SK-N-MC (cell line): ENCODE measurements around the gene LRRC4B.
"Not testable (repeated sequence)": the region's sequence is repeated elsewhere in the genome, so short reads cannot be mapped to it uniquely, and the experiment has no call there.

Experiments used
- DNase-seq: peaks from one replicate; pipeline ENCODE4 v3.0.0-alpha.2; 2011; ENCODE audit warnings: low read depth, low spot score
- H3K27ac ChIP-seq: fragments of 200-600 bp; sonication (generic); 2 replicates; pipeline ENCODE4 v1.5.1; 2016; ENCODE audit warnings: mixed run types
- H3K36me3 ChIP-seq: fragments of 200-600 bp; sonication (generic); 2 replicates; pipeline ENCODE4 v1.6.1; 2017; ENCODE audit warnings: antibody characterized with exemption, low read length, mixed read lengths; ENCODE audit not compliant: insufficient read depth
- H3K4me3 ChIP-seq: fragments of 200-600 bp; sonication (generic); 2 replicates; pipeline ENCODE4 v1.5.1; 2016
- H3K9ac ChIP-seq: fragments of 200-600 bp; sonication (generic); 2 replicates; pipeline ENCODE4 v1.8.0; 2017; ENCODE audit warnings: mixed run types, mixed read lengths; ENCODE audit not compliant: insufficient read length
- H3K9me3 ChIP-seq: fragments of 200-600 bp; sonication (generic); 2 replicates; pipeline ENCODE4 v1.6.1; 2017; ENCODE audit warnings: low read depth, mild to moderate bottlenecking, antibody characterized with exemption, low read length, moderate library complexity, mixed read lengths
- EZH2 ChIP-seq: fragments of 200-600 bp; sonication (generic); IDR thresholded peaks from one replicate; pipeline ENCODE4 v1.6.1; 2017; ENCODE audit warnings: antibody characterized with exemption
- FOXP2 ChIP-seq: optimal IDR thresholded peaks from 2 replicates; pipeline ENCODE3; 2011; ENCODE audit warnings: mild to moderate bottlenecking, moderate library complexity; ENCODE audit not compliant: insufficient read depth; ENCODE audit errors: extremely low read length, control extremely low read depth
- POLR2AphosphoS5 ChIP-seq: IDR thresholded peaks from 2 replicates; pipeline ENCODE4 v1.6.1; 2012; ENCODE audit warnings: mild to moderate bottlenecking, low read depth, low read length, borderline replicate concordance

Gene LRRC4B

DNA sequence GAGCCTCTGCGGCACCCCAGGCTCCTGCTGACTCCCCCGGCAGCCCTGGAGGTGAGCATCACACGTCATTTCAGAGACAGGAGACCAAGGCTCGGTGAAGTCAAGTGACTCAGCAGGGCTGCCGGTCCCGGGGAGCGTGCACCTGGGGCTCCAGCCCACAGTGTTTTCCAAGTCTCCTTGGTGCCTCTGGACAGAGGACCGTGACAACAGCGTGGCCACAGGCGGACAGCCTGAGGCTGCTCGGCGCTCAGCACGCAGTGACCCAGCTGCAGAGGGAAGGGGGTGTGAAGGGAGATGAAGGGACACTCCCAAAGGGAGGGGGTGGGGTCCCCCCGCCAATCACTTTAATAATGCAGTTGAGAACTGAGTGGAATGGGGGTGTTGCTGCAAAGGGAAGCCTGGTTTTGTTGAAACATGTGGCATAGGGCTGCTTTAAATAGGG is 37.0 kb downstream of the LRRC4B start:
- no peak for TF ChIP-seq EZH2
- TF ChIP-seq FOXP2 = no peak
- no peak for TF ChIP-seq POLR2AphosphoS5
- Histone ChIP-seq H3K36me3 (peaks cover 21% of the 10 kb centered on the region; the same call in 1 of the 2 replicates), H3K9ac (no peak overlapping the region), H3K27ac (no peak overlapping the region), H3K9me3 (no peaks in the 10 kb centered on the region), H3K4me3 (no peak overlapping the region)
- DNase-seq = no peak

DNA sequence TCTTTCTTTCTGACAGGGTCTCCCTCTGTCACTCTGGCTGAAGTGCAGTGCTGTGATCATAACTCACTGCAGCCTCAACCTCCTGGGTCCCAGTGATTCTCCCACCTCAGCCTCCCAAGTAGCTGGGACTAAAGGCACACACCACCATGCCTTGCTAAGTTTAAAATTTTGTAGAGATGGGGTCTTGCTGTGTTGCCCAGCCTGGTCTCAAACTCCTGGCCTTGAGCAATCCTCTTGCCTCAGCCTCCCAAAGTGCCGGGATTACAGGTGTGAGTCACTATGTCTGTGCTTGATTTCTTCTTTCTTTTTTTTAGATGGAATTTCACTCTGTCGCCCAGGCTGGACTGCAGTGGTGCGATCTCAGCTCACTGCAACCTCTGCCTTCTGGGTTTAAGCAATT is 40.2 kb downstream of the LRRC4B start:
- not testable (repeated sequence) for H3K36me3 ChIP-seq, H3K9ac ChIP-seq, H3K4me3 ChIP-seq, H3K9me3 ChIP-seq, DNase-seq, H3K27ac ChIP-seq

DNA sequence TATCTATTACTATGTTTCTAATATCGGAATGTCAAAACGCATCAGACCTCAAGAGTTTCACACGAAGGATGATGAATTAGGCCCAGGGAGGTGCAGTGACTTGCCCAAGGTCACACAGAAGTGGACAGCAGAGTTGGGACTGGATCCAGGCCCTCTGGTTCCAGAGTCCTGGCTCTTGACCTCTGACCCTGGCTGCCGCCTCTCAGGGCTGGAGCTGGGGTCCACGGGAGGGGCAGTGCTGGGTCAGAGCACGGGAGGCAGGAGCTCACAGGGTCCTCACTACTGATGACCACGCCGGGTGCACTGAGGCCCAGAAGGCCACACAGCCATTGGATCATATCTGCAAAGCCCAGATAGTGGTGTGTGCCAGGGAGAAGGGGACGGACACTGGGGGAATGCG is 45.4 kb downstream of the LRRC4B start:
- no peak overlapping the region for H3K4me3 ChIP-seq
- H3K9ac ChIP-seq = no peak overlapping the region
- no peak for TF ChIP-seq POLR2AphosphoS5
- no peak for TF ChIP-seq FOXP2
- no peak for TF ChIP-seq EZH2
- H3K36me3 ChIP-seq = peaks cover 13% of the 10 kb centered on the region; the same call in 1 of the 2 replicates
- H3K27ac ChIP-seq = no peak overlapping the region
- no peak for DNase-seq
- H3K9me3 ChIP-seq = no peaks in the 10 kb centered on the region

DNA sequence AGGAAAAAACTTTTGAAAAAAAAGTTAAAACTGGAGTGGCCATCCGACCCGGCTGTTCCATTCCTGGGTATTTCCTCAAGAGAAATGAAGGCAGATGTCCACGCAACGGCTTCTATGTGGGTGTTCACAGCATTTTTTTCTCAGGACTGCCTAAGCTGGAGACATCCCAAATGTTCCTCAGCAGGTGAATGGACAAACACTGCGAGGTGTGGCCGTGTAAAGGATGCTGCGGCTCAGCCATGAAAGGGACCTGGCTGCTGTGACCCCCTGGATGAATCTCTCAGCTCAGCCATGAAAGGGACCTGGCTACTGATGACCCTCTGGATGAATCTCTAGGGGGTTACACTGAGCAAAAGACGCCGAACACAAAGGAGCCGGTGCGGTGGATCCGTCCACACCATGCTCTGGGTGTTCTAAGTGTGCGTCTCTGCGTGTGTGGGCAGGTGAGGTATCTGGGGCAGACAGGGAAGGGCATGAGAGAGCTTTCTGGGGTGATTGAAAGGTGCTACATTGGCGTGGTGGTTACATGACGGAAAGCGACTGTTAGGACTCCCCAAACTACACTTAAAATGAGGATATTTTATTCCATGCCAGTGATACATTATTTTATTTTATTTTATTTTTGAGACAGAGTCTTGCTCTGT is 47.3 kb downstream of the LRRC4B start:
- DNase-seq = no peak
- H3K9me3 ChIP-seq = no peaks in the 10 kb centered on the region
- H3K27ac ChIP-seq = no peak overlapping the region
- H3K9ac ChIP-seq = no peak overlapping the region
- H3K4me3 ChIP-seq = no peak overlapping the region
- TF ChIP-seq POLR2AphosphoS5 (no peak), EZH2 (no peak), FOXP2 (no peak)
- peaks cover 16% of the 10 kb centered on the region; the same call in 1 of the 2 replicates for H3K36me3 ChIP-seq

DNA sequence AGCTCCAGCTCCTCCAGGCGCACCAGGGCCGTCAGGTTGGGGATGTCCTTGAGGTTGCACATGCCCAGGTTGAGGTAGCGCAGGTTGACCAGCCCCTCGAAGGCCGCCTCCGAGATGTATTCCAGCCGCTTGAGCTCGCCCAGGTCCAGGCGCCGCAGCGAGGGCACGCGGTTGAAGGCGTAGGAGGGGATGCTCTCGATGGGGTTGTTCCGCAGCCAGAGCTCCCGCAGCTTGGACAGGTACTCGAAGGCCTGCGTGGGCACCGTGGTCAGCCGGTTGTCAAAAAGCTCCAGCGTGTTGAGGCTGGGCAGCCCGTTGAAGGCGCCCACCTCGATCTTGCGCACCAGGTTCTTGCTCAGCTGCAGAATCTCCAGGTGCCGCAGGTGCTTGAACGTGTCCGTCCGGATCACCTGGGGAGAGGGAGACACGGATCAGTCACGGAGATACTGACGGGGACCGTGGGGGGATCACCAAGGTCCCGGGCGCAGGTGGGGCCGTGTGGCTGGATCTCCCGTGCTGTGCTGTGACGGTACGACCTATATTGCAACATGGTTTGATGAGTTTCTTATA is 49.1 kb downstream of the LRRC4B start:
- Histone ChIP-seq H3K4me3 (no peak overlapping the region), H3K9me3 (no peaks in the 10 kb centered on the region), H3K9ac (no peak overlapping the region), H3K27ac (no peak overlapping the region), H3K36me3 (peaks cover 16% of the 10 kb centered on the region; the same call in 1 of the 2 replicates)
- TF ChIP-seq EZH2 (no peak), FOXP2 (no peak), POLR2AphosphoS5 (no peak)
- no peak for DNase-seq

DNA sequence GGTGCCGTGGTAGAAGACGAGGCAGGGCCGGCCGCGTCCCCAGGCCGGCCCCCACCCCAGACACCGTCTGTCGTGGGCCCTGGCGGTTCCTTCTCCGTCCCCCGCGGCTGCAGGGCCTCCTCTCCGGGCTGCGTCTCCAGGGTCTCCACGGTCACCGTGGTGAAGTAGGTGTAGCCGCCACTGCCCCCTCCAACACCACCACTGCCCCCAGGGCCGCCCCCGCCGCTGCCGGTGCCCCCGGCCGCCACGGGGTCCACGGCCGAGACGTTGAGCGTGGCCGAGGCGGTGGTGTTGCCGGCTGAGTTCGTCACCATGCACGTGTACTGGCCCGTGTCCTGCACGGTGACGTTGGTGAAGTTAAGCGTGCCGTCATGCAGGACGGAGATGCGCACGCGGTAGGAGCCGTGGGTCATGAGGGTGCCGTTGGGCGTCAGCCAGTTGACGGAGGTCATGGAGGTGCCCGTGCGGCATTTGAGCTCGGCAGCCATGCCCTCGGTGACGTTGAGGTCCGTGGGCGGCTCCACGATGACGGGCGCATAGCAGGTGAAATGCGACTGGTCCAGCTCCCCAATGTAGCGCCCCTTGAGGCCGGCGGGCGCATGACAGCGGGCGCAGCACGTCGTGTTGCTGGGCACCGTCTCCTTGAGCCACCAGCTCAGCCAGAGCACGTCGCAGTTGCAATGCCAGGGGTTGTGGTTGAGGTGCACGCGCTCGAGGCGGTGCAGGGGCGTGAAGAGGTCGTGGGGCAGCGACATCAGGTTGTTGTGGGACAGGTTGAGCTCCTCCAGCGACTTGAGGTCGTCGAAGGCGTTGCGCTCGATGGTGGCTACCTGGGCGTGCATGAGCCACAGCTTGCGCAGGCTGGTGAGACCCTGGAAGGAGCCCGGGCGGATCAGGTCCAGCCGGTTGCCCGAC is 49.9 kb downstream of the LRRC4B start:
- no peak for DNase-seq
- no peak overlapping the region for H3K9ac ChIP-seq
- TF ChIP-seq POLR2AphosphoS5 (no peak), EZH2 (no peak), FOXP2 (no peak)
- H3K9me3 ChIP-seq = no peaks in the 10 kb centered on the region
- no peak overlapping the region for H3K4me3 ChIP-seq
- no peak overlapping the region for H3K27ac ChIP-seq
- H3K36me3 ChIP-seq = peaks cover 16% of the 10 kb centered on the region; the same call in 1 of the 2 replicates

DNA sequence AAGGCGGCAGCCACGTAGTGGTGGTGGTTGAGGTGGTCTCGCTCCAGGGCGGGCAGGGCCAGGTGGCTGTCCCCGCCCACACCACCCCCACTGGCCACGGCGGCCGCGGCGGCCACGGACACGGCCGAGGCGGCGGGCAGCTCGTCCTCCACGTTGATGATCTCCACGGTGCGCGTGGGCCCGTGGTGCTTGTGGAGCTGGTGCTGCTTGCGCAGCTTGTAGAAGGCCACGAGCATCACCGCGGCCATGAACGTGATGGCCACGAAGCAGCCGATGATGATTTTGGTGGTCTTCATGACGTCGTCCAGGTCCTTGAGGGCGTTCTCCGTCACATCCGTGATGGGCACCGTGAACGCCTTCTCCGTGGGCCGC is 50.5 kb downstream of the LRRC4B start:
- H3K27ac ChIP-seq = no peak overlapping the region
- DNase-seq = no peak
- no peak overlapping the region for H3K4me3 ChIP-seq
- no peak overlapping the region for H3K9ac ChIP-seq
- peaks cover 16% of the 10 kb centered on the region; the same call in 1 of the 2 replicates for H3K36me3 ChIP-seq
- no peaks in the 10 kb centered on the region for H3K9me3 ChIP-seq
- no peak for TF ChIP-seq EZH2
- no peak for TF ChIP-seq FOXP2
- no peak for TF ChIP-seq POLR2AphosphoS5

DNA sequence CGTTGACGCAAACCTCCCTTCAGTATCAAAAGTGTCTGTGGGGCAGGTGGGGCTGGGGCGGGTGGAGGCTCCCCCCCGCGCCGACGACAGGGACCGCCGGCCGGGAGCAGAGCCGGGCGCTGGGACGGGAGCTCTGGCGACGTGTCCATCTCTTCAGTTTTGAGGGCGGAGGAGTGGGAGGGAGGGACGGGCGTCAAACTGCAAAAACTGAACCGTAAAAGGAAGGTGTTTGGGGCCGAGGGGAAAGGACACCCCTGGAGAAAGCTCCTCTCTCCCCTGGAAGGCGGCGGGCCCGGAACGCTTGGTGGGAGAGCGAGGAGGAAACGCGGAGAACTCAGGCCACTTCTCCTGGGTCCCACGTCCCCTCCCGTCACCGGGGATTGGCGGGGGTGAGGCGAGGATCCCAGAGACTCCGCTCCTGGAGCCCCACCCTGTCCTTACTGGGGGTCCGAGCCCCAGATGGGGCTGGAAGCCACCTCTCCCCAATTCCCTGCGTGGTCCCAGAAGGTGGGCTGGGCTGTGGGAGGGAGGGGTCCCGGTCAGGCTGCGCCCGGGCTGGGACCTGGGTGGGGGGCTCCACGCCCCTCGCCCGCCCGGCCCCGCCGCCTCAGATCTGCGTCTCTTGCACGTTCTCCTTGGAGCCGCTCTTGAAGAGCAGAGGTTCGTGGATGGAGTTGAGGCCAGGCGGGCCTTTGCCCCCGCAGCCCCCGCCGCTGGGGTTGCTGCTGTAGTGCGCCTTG is 51.1 kb downstream of the LRRC4B start:
- Histone ChIP-seq H3K9me3 (no peaks in the 10 kb centered on the region), H3K27ac (no peak overlapping the region), H3K9ac (no peak overlapping the region), H3K4me3 (no peak overlapping the region), H3K36me3 (peaks cover 16% of the 10 kb centered on the region; the same call in 1 of the 2 replicates)
- no peak for DNase-seq
- TF ChIP-seq FOXP2 (no peak), POLR2AphosphoS5 (no peak), EZH2 (no peak)
